H1 (cell line): Measurements from ENCODE around the gene CLDN24. TPM values are rescaled to one million over a fixed set of nuclear protein-coding genes. Genes with fewer than 3 reads are reported as not detected.

Experiments used
- GTF2F1 ChIP-seq: IDR thresholded peaks from 2 replicates; pipeline ENCODE4 v1.6.1; 2012; ENCODE audit warnings: low read depth, low read length, improper control_type of control experiment, borderline replicate concordance
- HDAC2 ChIP-seq, 2 experiments: fragments of 300-600 bp in 1 of 2; sonication (generic) in 1 of 2; IDR thresholded peaks; 2 replicates each; pipeline ENCODE4 v1.6.1; 2011 to 2012; ENCODE audit warnings: low read depth in 2 of 2, low read length in 2 of 2, mild to moderate bottlenecking in 2 of 2, moderate library complexity in 2 of 2, borderline replicate concordance in 1 of 2, inconsistent platforms in 1 of 2
- RXRA ChIP-seq: IDR thresholded peaks from 2 replicates; pipeline ENCODE4 v1.6.1; 2011; ENCODE audit warnings: low read depth, mild to moderate bottlenecking, low read length, moderate library complexity; ENCODE audit not compliant: insufficient read depth
- polyA plus RNA-seq, 7 experiments: library from polyadenylated mRNA; depleted of rRNA in 3 of 7; stranded (reverse) in 5 of 7; unstranded in 2 of 7; fragments of >200 nt in 5 of 7; fragments of 200-250 nt in 2 of 7; gene quantifications; 1 replicate in 5 of 7; 2 replicates in 1 of 7; 4 replicates in 1 of 7; pipeline versions ENCODE4 v1.2.1 to v1.2.3, GENCODE V29; 2011 to 2013; ENCODE audit warnings: missing spikeins in 2 of 7, mixed read lengths in 2 of 7
- total RNA-seq: library from RNA; stranded (reverse); fragmentation: NEBNext Ultra II Directional; extraction: Animal tissue kit (Norgen Biotek cat#: 25700); gene quantifications from 2 replicates; pipeline ENCODE4 v1.2.1, GENCODE V29; 2021

Gene CLDN24
- total and polyA plus RNA-seq, 2 of the 8 experiments (the other 6 are each of a cell fraction or from before 2014, with no cell fraction given): not detected

GRCh38 chr4:183370786-183371185, 48.6 kb upstream of the CLDN24 start (continued):
- no peak for TF ChIP-seq GTF2F1
- TF ChIP-seq HDAC2 (IDR thresholded peaks at IDR 0.05; ENCODE audit: borderline replicate concordance in 1 of 2, low read depth in 2 of 2, low read length in 2 of 2): no peak
- TF ChIP-seq RXRA: no peak
